ENCODE data around the gene LARGE1. TPM values are rescaled to one million over a fixed set of nuclear protein-coding genes. Genes with fewer than 3 reads are reported as not detected.

Gene LARGE1
- total RNA-seq, 1 experiment from 2014 or later = 1.5 TPM

GRCh38 chr22:33788927-33789326 is 131.3 kb downstream of the LARGE1 start (continued):
- TF ChIP-seq SIN3A (IDR thresholded peaks at IDR 0.05; ENCODE audit: low read depth) (no peak), ZNF274 (IDR thresholded peaks at IDR 0.05; ENCODE audit: low read depth, low read length) (no peak), ZFX (IDR thresholded peaks at IDR 0.05) (no peak), POLR2AphosphoS5 (IDR thresholded peaks at IDR 0.05; ENCODE audit: low read depth, low read length) (no peak)

- Histone ChIP-seq H3K36me3 (ENCODE audit: control insufficient read depth in 1 of 2, insufficient read depth in 2 of 2, low read length in 2 of 2) (no peaks in the 10 kb centered on the region), H3K27me3 (ENCODE audit: insufficient read depth, low read length) (no peaks in the 10 kb centered on the region), H3K4me1 (ENCODE audit: control insufficient read depth in 1 of 2, insufficient read depth in 2 of 2, low read length in 2 of 2) (no peaks in the 10 kb centered on the region), H3K9me2 (ENCODE audit: insufficient read depth) (no peaks in the 10 kb centered on the region), H2AFZ (ENCODE audit: low read depth, low read length, poor library complexity, severe bottlenecking) (no peak overlapping the region), H3K27ac (ENCODE audit: low read depth, low read length) (no peak overlapping the region), H4K20me1 (ENCODE audit: insufficient read depth) (no peaks in the 10 kb centered on the region), H3K4me3 (replicated peaks in 1 of 2; ENCODE audit: low read depth in 1 of 2, low read length in 2 of 2) (no peak overlapping the region), H3K9ac (ENCODE audit: low read length) (no peak overlapping the region), H3K9me3 (ENCODE audit: control insufficient read depth in 1 of 2, insufficient read depth in 1 of 2, low read depth in 1 of 2, low read length in 2 of 2) (peaks cover 24 to 30% of the 10 kb centered on the region in 2 experiments; a peak in 2 of 4 replicates), H3K79me2 (ENCODE audit: insufficient read depth, low read length) (no peaks in the 10 kb centered on the region), H3K4me2 (ENCODE audit: low read length) (no peak overlapping the region)
- RAD21 ChIA-PET (ENCODE audit: low non-redundant PET in 1 of 2, low total read pairs in 2 of 2, uncharacterized antibody in 2 of 2, unreplicated experiment in 2 of 2) = no interaction called here
- POLR2A ChIA-PET = no interaction called here
- CTCF ChIA-PET = no interaction called here
- intact Hi-C loops (cut with micrococcal nuclease) = no loop called here
- no TSS peak for BruUV-seq (replicated peaks)
- DNase-seq (ENCODE audit: low read depth, low spot score) (no peak), ATAC-seq (no peak)
- TF ChIP-seq RAD21 (IDR thresholded peaks at IDR 0.05; ENCODE audit: low read depth) (no peak), ELF1 (IDR thresholded peaks at IDR 0.05; ENCODE audit: borderline replicate concordance, low read depth) (no peak), ZBTB33 (IDR thresholded peaks at IDR 0.05; ENCODE audit: extremely low read depth, insufficient replicate concordance, low read length) (no peak), SP1 (IDR thresholded peaks at IDR 0.05; ENCODE audit: low read depth) (no peak), CBX3 (IDR thresholded peaks at IDR 0.05; ENCODE audit: low read depth) (no peak), MAX (IDR thresholded peaks at IDR 0.05) (no peak), CTCF (IDR thresholded peaks at IDR 0.05 in 2 of 3, conservative IDR thresholded peaks at IDR 0.05 in 1 of 3; ENCODE audit: borderline replicate concordance in 1 of 3, insufficient read depth in 1 of 3, low read depth in 2 of 3, low read length in 2 of 3) (no peak), SIN3A (IDR thresholded peaks at IDR 0.05; ENCODE audit: low read depth) (no peak), EZH2 (IDR thresholded peaks at IDR 0.05) (no peak), REST (IDR thresholded peaks at IDR 0.05; ENCODE audit: low read depth) (no peak), TCF7L2 (IDR thresholded peaks at IDR 0.05; ENCODE audit: borderline replicate concordance, extremely low read depth, insufficient read depth, insufficient read length) (no peak), ATF3 (IDR thresholded peaks at IDR 0.05) (no peak), POLR2A (IDR thresholded peaks at IDR 0.05; ENCODE audit: borderline replicate concordance, extremely low read depth, insufficient read depth, insufficient read length) (no peak), POLR2AphosphoS5 (IDR thresholded peaks at IDR 0.05; ENCODE audit: low read depth, low read length) (no peak), ZFX (IDR thresholded peaks at IDR 0.05) (no peak)
Observed at GRCh38 chr22:33787645-33788456, 132.4 kb downstream of the LARGE1 start.
